GM19351 (cell line): ENCODE results near the gene COMMD3.

Source experiments
- ATAC-seq: cut with Tn5 transposase; IDR thresholded peaks from one replicate; pipeline ENCODE4 v1.9.1; 2021; ENCODE audit warnings: mild to moderate bottlenecking, moderate library complexity; ENCODE audit not compliant: unreplicated experiment

Gene COMMD3

DNA sequence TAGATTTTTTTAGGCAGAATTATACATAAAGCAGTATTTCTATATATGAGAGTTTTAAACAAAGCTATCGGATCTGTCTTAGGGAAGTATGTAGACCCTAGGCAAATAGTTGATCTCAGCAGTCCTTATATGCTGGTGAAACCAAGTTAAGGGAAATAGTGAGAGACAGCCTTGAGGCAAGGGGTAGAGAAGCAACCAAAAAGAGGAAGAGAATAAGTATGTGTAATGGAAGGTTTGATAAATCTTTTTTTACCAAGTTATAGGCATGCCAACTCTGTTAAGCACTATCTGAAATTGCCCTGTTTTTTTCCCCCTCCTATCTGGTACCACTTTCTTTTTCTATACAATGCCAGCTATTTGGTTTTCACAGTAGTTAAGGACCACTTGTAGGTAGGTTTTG lies 49.0 kb downstream of the COMMD3 start:
- peak; percentile 53 for ATAC-seq

DNA sequence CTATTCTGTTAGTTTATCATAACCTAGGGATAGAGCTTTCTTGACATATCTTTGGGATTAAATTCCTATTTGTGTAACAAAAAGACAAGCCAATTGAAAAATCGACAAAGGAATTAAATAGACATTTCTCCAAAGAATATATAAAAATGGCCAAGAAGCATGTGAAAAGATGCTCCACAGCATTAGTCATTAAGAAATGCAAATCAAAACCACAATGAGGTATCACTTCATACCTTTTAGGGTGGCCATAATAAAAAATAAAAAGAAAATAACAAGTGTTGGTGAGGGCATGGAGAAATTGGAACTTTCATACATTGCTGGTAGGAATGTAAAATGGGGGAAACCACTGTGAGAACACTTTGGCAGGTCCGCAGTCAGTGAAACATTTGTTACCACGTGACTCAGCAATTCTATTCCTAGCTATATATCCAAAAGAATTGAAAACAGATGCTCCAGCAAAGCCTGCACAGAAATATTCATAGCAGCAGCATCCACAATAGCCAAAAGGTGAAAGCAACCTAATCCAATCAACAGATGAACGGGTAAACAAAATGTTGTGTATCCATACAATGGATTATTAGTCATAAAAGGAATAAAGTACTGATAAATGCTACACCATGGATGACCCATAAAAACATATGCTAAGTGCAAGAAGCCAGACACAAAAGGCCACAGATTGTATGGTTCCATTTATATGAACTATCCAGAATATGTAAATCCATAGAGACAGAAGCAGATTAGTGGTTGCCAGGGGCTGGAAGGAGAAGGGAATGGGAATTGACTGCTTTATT lies 49.7 kb downstream of the COMMD3 start:
- peak; percentile 28 for ATAC-seq

DNA sequence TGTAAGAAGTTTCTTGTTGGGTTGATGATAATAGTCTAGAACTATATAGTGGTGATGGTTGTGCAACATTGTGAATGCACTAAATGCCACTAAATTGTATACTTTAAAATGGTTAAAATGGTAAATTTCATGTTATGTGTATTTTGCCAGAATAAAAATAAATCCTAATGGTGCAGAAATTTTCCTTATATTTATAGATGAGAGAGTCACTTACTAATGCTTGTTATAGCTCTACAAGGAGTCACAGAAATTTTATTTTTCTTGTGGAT lies 50.2 kb downstream of the COMMD3 start:
- ATAC-seq, result no peak

DNA sequence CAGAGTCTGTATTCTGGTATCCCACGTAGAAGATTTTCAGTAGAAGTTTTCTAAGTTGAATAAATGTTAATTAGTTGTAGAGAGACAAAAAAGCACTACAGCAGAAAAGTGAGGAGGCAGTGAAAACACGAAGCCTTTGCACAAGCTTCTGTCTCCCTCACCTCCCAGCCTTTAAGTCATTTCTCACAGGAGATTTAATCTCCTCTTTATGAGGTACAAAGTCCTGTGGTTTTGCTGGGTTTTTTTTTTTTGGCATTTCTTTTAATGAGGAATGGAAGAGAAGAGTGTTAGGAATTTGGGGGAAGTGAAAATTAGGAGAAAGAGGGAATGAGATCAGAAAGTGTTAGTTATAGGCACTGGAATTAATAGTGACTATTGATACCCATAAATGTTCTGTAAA lies 50.6 kb downstream of the COMMD3 start:
- ATAC-seq, result no peak

DNA sequence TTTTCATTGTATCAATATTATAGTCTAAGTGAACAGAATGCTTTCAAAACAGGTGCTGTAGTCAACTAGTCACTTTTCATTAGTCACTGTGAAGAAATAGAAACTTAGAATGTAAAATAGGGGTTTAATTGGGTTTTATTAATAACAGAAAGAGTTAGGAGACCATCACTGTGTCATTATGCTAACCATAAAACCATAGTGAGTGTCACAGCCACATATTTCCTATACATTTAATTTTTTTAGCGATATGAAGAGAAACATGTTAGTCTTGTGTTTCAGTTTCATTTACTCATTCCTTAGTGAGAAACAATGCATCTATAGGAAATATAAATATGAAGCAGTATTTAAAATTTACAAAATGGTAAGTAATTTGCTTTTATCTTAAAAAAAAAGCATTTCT lies 51.3 kb downstream of the COMMD3 start:
- peak; percentile 38 for ATAC-seq

DNA sequence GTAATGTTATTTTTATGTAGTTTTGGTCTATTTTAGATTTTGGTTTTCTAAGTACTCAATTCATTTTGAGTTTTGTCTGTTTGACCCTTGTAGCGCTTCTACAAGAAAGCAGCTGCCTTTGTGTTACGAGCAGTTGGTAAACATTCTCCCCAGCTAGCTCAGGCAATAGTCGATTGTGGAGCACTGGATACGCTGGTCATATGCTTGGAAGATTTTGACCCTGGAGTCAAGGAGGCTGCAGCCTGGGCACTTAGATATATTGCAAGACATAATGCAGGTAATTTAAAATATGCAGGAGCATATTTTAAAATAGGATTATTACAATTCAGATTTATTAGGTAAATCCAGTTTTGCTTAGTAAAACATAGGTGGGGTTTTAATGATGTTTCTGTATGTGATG lies 52.2 kb downstream of the COMMD3 start:
- no peak for ATAC-seq

DNA sequence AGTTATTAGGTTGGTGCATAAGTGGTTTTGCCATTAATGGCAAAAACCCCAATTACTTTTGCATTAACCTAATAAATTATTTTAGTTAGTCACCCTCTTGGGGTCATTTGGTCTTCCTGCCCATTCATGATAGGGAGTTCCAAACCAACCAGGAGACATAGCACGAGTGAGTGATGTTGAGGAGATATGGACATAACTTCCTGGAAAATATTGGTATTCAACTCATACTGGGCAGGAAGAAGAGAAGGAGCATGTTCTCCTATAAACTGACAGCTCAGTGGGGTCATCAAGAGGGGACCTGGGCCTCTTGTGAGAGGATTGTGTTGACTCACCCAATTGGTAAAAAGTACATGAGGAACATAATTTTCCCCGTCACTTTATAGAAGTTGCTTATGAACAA lies 52.8 kb downstream of the COMMD3 start:
- ATAC-seq, result no peak

DNA sequence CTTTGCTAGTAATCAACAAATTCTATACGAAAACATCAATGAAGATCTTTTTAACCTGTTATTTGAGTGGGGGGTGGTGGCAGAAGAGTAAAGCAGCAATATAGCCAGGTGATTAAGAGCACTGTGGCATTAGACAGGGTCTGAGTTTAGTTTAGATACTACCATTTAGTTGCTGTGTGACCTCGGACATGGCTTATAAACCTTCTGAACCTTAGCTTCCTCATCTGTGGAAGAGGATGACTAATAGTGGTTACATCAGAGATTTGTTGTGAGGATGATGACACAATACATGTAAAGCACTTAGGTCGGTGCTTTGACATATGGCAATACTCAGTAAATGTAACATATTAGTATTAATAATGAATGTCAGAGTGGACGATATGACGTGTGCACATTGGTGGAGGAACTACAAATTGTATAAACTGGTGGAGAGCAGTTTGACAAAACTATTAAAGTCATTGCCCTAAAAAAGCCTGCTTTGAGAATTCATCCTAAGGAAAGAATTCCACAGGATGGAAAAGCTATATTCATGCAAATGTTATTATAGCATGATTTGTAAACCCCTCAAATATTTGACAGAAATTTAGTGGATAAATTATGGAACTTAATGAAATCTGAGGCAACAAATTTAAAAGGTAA lies 53.4 kb downstream of the COMMD3 start:
- peak; percentile 65 for ATAC-seq
